ENCODE measurements around the gene ST7.

Gene ST7

DNA sequence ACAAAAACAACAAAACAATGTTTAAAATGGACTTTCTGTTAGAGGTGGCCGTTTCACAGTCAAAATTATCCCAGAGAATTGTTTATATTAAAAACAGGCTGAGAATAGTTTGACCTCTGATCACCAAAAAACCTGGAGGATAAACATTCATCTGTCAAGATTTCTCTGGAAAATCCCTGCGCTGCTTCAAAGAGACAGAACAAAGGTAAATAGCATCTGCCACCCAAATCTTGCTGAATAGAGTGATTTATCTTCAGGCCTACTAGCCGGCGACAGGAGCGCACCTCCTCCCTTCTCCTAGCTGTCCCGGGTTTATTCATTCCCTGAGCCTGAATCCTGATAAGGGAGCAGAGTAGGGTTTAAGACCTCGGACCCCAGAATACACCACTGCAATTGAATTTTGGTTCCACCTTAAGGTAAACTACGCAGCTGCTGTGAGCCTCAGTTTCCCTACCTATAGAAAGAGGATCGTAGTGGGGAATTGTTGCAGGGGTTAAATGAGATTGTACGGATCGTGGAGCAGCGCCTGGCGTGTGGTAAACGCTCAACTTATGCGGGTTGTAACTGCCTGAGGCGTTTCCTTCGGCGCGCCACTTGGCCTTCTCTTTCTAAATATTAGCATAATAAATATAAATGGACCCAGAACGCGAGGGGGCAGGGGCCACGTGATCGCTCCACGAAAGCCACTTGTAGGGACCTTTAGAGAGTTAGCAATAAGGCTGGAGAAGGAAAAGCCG is 498 bp upstream of the ST7 start:
- H3K27me3 ChIP-seq, result no peaks in the 10 kb centered on the region
- peak; percentile 62 for DNase-seq
- H3K4me1 ChIP-seq, result peaks cover 7% of the 10 kb centered on the region; the same call in 1 of the 2 replicates

DNA sequence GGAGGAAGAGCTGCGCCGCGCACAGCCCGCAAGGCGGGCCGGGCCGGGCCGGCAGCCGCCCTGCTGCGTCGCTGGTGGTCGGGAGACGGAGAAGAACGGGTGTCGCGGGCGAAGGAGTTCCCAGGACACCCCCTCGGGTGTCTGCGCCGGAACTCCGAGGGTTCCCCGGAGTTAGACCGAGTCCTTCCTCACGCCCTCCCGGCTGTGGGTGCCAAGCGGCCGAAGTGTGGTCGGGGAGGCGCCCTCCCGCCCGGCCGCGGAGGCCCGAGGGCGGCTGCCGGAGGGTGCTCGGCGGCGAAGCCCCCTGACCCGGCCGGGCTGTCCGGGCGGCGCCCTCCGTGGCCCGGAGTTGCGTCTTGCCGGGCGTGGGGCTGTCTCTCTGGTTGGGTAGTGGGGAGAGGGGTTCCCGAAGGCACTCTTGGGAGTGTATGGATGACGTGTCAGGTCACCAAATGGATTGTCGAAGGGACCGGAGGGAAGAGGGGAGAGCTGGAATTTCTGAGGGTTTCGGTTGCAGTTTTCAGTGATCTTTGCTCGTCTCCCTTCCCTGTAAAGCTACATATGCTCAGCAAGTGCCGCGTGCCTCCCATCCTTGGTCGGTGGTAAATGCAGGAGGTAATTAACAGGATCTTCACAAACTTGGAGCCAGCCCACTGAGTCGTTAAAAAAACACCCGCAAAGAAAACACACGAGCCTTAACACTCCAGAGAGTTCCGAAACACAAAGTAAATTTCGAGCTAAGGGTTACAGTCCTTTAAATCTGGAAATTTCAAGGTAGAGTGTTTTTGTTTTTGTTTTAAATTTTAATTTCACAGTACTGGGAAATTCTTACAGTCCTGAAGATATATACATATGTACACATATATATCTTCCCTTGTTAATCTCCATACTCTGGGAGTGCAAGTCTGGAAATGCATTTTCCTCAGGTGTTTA is 871 bp downstream of the ST7 start:
- TF ChIP-seq, protein P1, sequence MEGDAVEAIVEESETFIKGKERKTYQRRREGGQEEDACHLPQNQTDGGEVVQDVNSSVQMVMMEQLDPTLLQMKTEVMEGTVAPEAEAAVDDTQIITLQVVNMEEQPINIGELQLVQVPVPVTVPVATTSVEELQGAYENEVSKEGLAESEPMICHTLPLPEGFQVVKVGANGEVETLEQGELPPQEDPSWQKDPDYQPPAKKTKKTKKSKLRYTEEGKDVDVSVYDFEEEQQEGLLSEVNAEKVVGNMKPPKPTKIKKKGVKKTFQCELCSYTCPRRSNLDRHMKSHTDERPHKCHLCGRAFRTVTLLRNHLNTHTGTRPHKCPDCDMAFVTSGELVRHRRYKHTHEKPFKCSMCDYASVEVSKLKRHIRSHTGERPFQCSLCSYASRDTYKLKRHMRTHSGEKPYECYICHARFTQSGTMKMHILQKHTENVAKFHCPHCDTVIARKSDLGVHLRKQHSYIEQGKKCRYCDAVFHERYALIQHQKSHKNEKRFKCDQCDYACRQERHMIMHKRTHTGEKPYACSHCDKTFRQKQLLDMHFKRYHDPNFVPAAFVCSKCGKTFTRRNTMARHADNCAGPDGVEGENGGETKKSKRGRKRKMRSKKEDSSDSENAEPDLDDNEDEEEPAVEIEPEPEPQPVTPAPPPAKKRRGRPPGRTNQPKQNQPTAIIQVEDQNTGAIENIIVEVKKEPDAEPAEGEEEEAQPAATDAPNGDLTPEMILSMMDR (IDR thresholded peaks at IDR 0.05; ENCODE audit: low read depth, low read length), result no peak
- H3K36me3 ChIP-seq, result no peaks in the 10 kb centered on the region
- no peaks in the 10 kb centered on the region for H3K27me3 ChIP-seq
- H3K4me1 ChIP-seq, result peaks cover 7% of the 10 kb centered on the region; the same call in 1 of the 2 replicates
- no peaks in the 10 kb centered on the region for H3K9me3 ChIP-seq
- peak overlapping the region; percentile 83 for H3K4me3 ChIP-seq (ENCODE audit: low read depth, low read length)
- DNase-seq, result peak; percentile 55

More for the DNA sequence above, 498 bp upstream of the ST7 start:
- H3K9me3 ChIP-seq, result no peaks in the 10 kb centered on the region
- no peaks in the 10 kb centered on the region for H3K36me3 ChIP-seq
- TF ChIP-seq, protein P1 (IDR thresholded peaks at IDR 0.05; ENCODE audit: low read depth, low read length), result no peak
- H3K4me3 ChIP-seq (ENCODE audit: low read depth, low read length), result peak overlapping the region; percentile 83

DNA sequence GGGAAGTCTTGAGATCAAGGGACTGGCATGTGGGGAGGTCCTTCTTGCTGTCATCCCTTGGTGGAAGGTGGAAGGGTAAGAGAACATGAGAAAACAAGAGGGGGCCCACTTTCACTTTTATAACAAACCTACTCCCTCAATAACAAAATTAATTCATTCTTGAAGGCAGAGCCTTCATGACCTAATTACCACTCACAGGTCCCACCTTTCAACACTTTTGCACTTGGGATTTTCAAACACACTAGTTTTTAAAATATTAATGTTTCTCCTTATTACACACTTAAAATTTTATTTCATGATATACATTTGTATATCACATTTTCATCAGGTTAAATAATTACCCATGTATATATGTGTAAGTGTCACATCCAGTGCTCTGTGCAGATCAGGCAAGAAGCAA is 2.0 kb downstream of the ST7 start:
- H3K9me3 ChIP-seq, result no peaks in the 10 kb centered on the region
- H3K4me1 ChIP-seq, result peaks cover 7% of the 10 kb centered on the region; the same call in 1 of the 2 replicates
- no peaks in the 10 kb centered on the region for H3K36me3 ChIP-seq
- H3K27me3 ChIP-seq, result no peaks in the 10 kb centered on the region
- TF ChIP-seq, protein P1 (IDR thresholded peaks at IDR 0.05; ENCODE audit: low read depth, low read length), result no peak
- peak overlapping the region; percentile 83; the same call in 1 of the 2 replicates for H3K4me3 ChIP-seq (ENCODE audit: low read depth, low read length)
- DNase-seq, result no peak

DNA sequence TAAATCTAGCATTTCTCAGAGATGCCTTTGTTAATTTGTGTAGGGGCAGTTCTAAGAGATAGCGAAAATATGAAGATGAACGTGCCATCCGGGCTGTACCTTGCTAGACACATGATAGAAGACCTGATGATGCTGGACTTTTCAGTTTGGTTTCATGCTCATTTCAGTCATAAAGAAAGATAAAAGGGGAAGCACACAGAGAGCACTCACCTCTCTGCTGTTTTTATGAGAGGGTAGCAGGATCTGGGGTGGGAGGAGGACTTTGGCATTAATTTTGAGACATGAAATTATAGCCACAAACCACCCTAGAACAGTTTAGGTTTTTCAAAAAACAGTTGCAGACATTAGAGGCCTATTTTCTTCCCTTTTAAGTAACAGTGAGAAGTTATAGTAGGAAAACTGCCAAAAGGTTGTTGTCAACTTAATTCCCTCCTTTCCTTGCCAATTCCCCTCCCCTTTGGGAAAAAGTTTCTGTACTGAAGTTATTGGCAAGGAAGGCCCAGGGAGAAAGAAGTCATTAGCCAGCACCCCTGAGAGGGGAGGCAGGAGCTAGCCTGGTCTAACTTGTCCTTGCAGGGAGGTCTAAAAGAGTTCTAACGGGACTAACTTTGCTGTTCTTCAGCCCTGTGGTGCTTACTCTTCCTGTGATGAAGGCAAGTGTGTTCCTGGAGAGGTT is 2.6 kb downstream of the ST7 start:
- TF ChIP-seq, protein P1 (IDR thresholded peaks at IDR 0.05; ENCODE audit: low read depth, low read length), result no peak
- no peak overlapping the region for H3K4me3 ChIP-seq (ENCODE audit: low read depth, low read length)

DNA sequence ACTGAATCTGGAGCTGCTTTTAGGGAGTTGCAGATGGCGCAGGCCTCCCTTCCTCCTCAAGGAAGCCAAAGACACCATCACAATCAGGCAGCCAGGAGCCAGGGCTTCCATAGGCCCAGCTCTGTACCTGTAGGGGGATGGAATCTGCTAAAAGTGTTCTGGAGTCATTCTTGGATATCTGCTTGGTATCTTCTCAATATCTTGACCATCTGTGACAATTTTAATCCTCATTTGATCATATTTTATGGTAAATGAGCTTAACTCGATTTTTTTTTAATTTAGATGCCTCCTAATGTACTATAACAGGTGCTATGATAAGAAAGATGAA is 3.1 kb downstream of the ST7 start:
- no peaks in the 10 kb centered on the region for H3K36me3 ChIP-seq
- peaks cover 7% of the 10 kb centered on the region; the same call in 1 of the 2 replicates for H3K4me1 ChIP-seq
- no peaks in the 10 kb centered on the region for H3K27me3 ChIP-seq
- no peak for DNase-seq
- no peaks in the 10 kb centered on the region for H3K9me3 ChIP-seq
- H3K4me3 ChIP-seq (ENCODE audit: low read depth, low read length), result no peak overlapping the region
- TF ChIP-seq, protein P1 (IDR thresholded peaks at IDR 0.05; ENCODE audit: low read depth, low read length), result no peak

More for the DNA sequence above, 2.6 kb downstream of the ST7 start:
- Histone ChIP-seq H3K9me3 (no peaks in the 10 kb centered on the region), H3K36me3 (no peaks in the 10 kb centered on the region), H3K4me1 (peaks cover 7% of the 10 kb centered on the region; the same call in 1 of the 2 replicates), H3K27me3 (no peaks in the 10 kb centered on the region)
- DNase-seq, result no peak

Data from BE2C (cell line).